Muscle layer of colon (tissue), 2 donors: Measurements from ENCODE around the gene CRAMP1.

Experiments used
- H3K27ac ChIP-seq: one replicate; pipeline ENCODE4 v1.7.0; 2013; ENCODE audit warnings: low read depth, mild to moderate bottlenecking, low read length, moderate library complexity
- H3K27me3 ChIP-seq, 2 donors: one replicate each; pipeline ENCODE4 v1.7.0; 2013; ENCODE audit warnings: low read length in 2 of 2, mild to moderate bottlenecking in 2 of 2; ENCODE audit not compliant: insufficient read depth in 2 of 2, control insufficient read depth in 1 of 2
- H3K36me3 ChIP-seq: one replicate; pipeline ENCODE4 v1.7.0; 2013; ENCODE audit warnings: mild to moderate bottlenecking, low read length; ENCODE audit not compliant: insufficient read depth
- H3K4me1 ChIP-seq: one replicate; pipeline ENCODE4 v1.7.0; 2013; ENCODE audit warnings: mild to moderate bottlenecking, low read length; ENCODE audit not compliant: insufficient read depth
- H3K4me3 ChIP-seq, 2 donors: one replicate each; pipeline ENCODE4 v1.7.0; 2013; ENCODE audit warnings: low read length in 2 of 2, low read depth in 1 of 2, mild to moderate bottlenecking in 1 of 2, moderate library complexity in 1 of 2
- H3K9ac ChIP-seq: one replicate; pipeline ENCODE4 v1.7.0; 2013; ENCODE audit warnings: low read length
- H3K9me3 ChIP-seq: one replicate; pipeline ENCODE4 v1.7.0; 2013; ENCODE audit warnings: mild to moderate bottlenecking, low read length
- donor health status: abdominal sarcoma.
- donor health status: Adenocarcinoma of cecum.

Gene CRAMP1

GRCh38 chr16:1651974-1652312 lies 39.8 kb downstream of the CRAMP1 start:
- Histone ChIP-seq H3K9ac (no peak overlapping the region), H3K9me3 (no peaks in the 10 kb centered on the region), H3K4me1 (no peaks in the 10 kb centered on the region), H3K27ac (no peak overlapping the region), H3K36me3 (peaks cover 47% of the 10 kb centered on the region), H3K27me3 (no peaks in the 10 kb centered on the region), H3K4me3 (no peak overlapping the region)

- no peak overlapping the region for H3K9ac ChIP-seq
- peaks cover 58% of the 10 kb centered on the region for H3K36me3 ChIP-seq
- H3K27me3 ChIP-seq: no peaks in the 10 kb centered on the region
- no peaks in the 10 kb centered on the region for H3K9me3 ChIP-seq
- H3K4me1 ChIP-seq: no peaks in the 10 kb centered on the region
- no peak overlapping the region for H3K27ac ChIP-seq
- no peak overlapping the region for H3K4me3 ChIP-seq
These were observed 40.9 kb downstream of the CRAMP1 start for GRCh38 chr16:1653023-1653422.

GRCh38 chr16:1654505-1655268 lies 42.5 kb downstream of the CRAMP1 start:
- peaks cover 72% of the 10 kb centered on the region for H3K36me3 ChIP-seq
- H3K4me3 ChIP-seq: no peak overlapping the region
- no peak overlapping the region for H3K27ac ChIP-seq
- no peaks in the 10 kb centered on the region for H3K27me3 ChIP-seq
- no peaks in the 10 kb centered on the region for H3K9me3 ChIP-seq
- no peak overlapping the region for H3K9ac ChIP-seq
- no peaks in the 10 kb centered on the region for H3K4me1 ChIP-seq

GRCh38 chr16:1655269-1655807 lies 43.2 kb downstream of the CRAMP1 start:
- Histone ChIP-seq H3K4me1 (no peaks in the 10 kb centered on the region), H3K9ac (no peak overlapping the region), H3K4me3 (no peak overlapping the region), H3K27me3 (no peaks in the 10 kb centered on the region), H3K9me3 (no peaks in the 10 kb centered on the region), H3K27ac (no peak overlapping the region), H3K36me3 (peaks cover 79% of the 10 kb centered on the region)

GRCh38 chr16:1655909-1656807 lies 44.0 kb downstream of the CRAMP1 start:
- H3K4me3 ChIP-seq: no peak overlapping the region
- H3K9ac ChIP-seq: no peak overlapping the region
- H3K27me3 ChIP-seq: no peaks in the 10 kb centered on the region
- no peaks in the 10 kb centered on the region for H3K4me1 ChIP-seq
- H3K36me3 ChIP-seq: peaks cover 84% of the 10 kb centered on the region
- H3K9me3 ChIP-seq: no peaks in the 10 kb centered on the region
- no peak overlapping the region for H3K27ac ChIP-seq

GRCh38 chr16:1656808-1657617 lies 44.9 kb downstream of the CRAMP1 start:
- Histone ChIP-seq H3K27me3 (no peaks in the 10 kb centered on the region), H3K27ac (no peak overlapping the region), H3K9ac (no peak overlapping the region), H3K4me3 (no peak overlapping the region), H3K9me3 (no peaks in the 10 kb centered on the region), H3K36me3 (peaks cover 83% of the 10 kb centered on the region), H3K4me1 (no peaks in the 10 kb centered on the region)

GRCh38 chr16:1657841-1658240 lies 45.7 kb downstream of the CRAMP1 start:
- no peaks in the 10 kb centered on the region for H3K4me1 ChIP-seq
- H3K9ac ChIP-seq: no peak overlapping the region
- no peaks in the 10 kb centered on the region for H3K27me3 ChIP-seq
- H3K4me3 ChIP-seq: no peak overlapping the region
- H3K9me3 ChIP-seq: no peaks in the 10 kb centered on the region
- H3K36me3 ChIP-seq: peaks cover 83% of the 10 kb centered on the region
- H3K27ac ChIP-seq: no peak overlapping the region

GRCh38 chr16:1659031-1659430 lies 46.9 kb downstream of the CRAMP1 start:
- H3K9me3 ChIP-seq: no peaks in the 10 kb centered on the region
- H3K36me3 ChIP-seq: peaks cover 88% of the 10 kb centered on the region
- no peak overlapping the region for H3K27ac ChIP-seq
- H3K4me3 ChIP-seq: no peak overlapping the region
- H3K9ac ChIP-seq: no peak overlapping the region
- H3K27me3 ChIP-seq: no peaks in the 10 kb centered on the region
- H3K4me1 ChIP-seq: no peaks in the 10 kb centered on the region

GRCh38 chr16:1661826-1662225 lies 49.7 kb downstream of the CRAMP1 start:
- peaks cover 88% of the 10 kb centered on the region for H3K36me3 ChIP-seq

GRCh38 chr16:1662543-1662942 lies 50.4 kb downstream of the CRAMP1 start:
- H3K9ac ChIP-seq: no peak overlapping the region
- no peak overlapping the region for H3K27ac ChIP-seq
- no peaks in the 10 kb centered on the region for H3K9me3 ChIP-seq
- peaks cover 88% of the 10 kb centered on the region for H3K36me3 ChIP-seq
- H3K4me1 ChIP-seq: no peaks in the 10 kb centered on the region
- no peaks in the 10 kb centered on the region for H3K27me3 ChIP-seq
- no peak overlapping the region for H3K4me3 ChIP-seq

More at GRCh38 chr16:1661826-1662225, 49.7 kb downstream of the CRAMP1 start:
- Histone ChIP-seq H3K4me1 (no peaks in the 10 kb centered on the region), H3K27ac (no peak overlapping the region), H3K9ac (no peak overlapping the region), H3K27me3 (no peaks in the 10 kb centered on the region), H3K9me3 (no peaks in the 10 kb centered on the region), H3K4me3 (no peak overlapping the region)

- Histone ChIP-seq H3K27ac (no peak overlapping the region), H3K9ac (no peak overlapping the region), H3K36me3 (peaks cover 87% of the 10 kb centered on the region), H3K4me3 (no peak overlapping the region), H3K27me3 (no peaks in the 10 kb centered on the region), H3K9me3 (no peaks in the 10 kb centered on the region), H3K4me1 (no peaks in the 10 kb centered on the region)
These were observed 53.7 kb downstream of the CRAMP1 start for GRCh38 chr16:1665829-1666228.
